DMS153 treated with DMSO at 0.1 percent for 48 hours (cell line): ENCODE results near the gene ELF2.
"Not testable (repeated sequence)": the region's sequence is repeated elsewhere in the genome, so short reads cannot be mapped to it uniquely, and the experiment has no call there.

Experiments used
- DNase-seq: peaks from one replicate; lab custom pipeline; 2025; ENCODE audit not compliant: unreplicated experiment; lab: John Stamatoyannopoulos, UW

The ELF2 gene

GRCh38 chr4:139177049-139177868 lies at the start of gene ELF2:
Gene ELF2 (minus strand): TSS chr4:139177218. CDS start chr4:139137701, 39,517 bp downstream.
- DNase-seq = peak; percentile 55

- no peak for DNase-seq
Measured at GRCh38 chr4:139223682-139224317, 46.8 kb upstream of the ELF2 start.

- no peak for DNase-seq
Measured at GRCh38 chr4:139222215-139222614, 45.2 kb upstream of the ELF2 start.

GRCh38 chr4:139221687-139222086 lies 44.7 kb upstream of the ELF2 start:
- DNase-seq = no peak

GRCh38 chr4:139219450-139220055 lies 42.5 kb upstream of the ELF2 start:
- no peak for DNase-seq

- peak; percentile 32 for DNase-seq
Measured at GRCh38 chr4:139214039-139214534, 37.1 kb upstream of the ELF2 start.

GRCh38 chr4:139213633-139214032 lies 36.6 kb upstream of the ELF2 start:
- DNase-seq = not testable (repeated sequence)

- no peak for DNase-seq
Measured at GRCh38 chr4:139212900-139213299, 35.9 kb upstream of the ELF2 start.

GRCh38 chr4:139210486-139210885 lies 33.5 kb upstream of the ELF2 start:
- no peak for DNase-seq

- DNase-seq = no peak
Measured at GRCh38 chr4:139209470-139210063, 32.5 kb upstream of the ELF2 start.

GRCh38 chr4:139208404-139208945 lies 31.5 kb upstream of the ELF2 start:
- no peak for DNase-seq

GRCh38 chr4:139207873-139208403 lies 30.9 kb upstream of the ELF2 start:
- no peak for DNase-seq

GRCh38 chr4:139207247-139207646 lies 30.2 kb upstream of the ELF2 start:
- DNase-seq = no peak

- DNase-seq = no peak
Measured at GRCh38 chr4:139202991-139203390, 26.0 kb upstream of the ELF2 start.

GRCh38 chr4:139200506-139200905 lies 23.5 kb upstream of the ELF2 start:
- no peak for DNase-seq

GRCh38 chr4:139200102-139200501 lies 23.1 kb upstream of the ELF2 start:
- no peak for DNase-seq

GRCh38 chr4:139197214-139197613 lies 20.2 kb upstream of the ELF2 start:
- not testable (repeated sequence) for DNase-seq

GRCh38 chr4:139196462-139196861 lies 19.4 kb upstream of the ELF2 start:
- DNase-seq = no peak

GRCh38 chr4:139191373-139191772 lies 14.4 kb upstream of the ELF2 start:
- DNase-seq = no peak

GRCh38 chr4:139189972-139190371 lies 13.0 kb upstream of the ELF2 start:
- DNase-seq = no peak

GRCh38 chr4:139189417-139189749 lies 12.4 kb upstream of the ELF2 start:
- DNase-seq = no peak
